Urinary bladder (tissue), 4 donors: ENCODE data around the gene SDK2. TPM values are rescaled to one million over a fixed set of nuclear protein-coding genes. Genes with fewer than 3 reads are reported as not detected.

Source experiments
- DNase-seq: peaks from one replicate; pipeline ENCODE4 v3.0.0-alpha.2; 2015; ENCODE audit errors: extremely low spot score
- H3K27ac ChIP-seq: one replicate; pipeline ENCODE4 v1.5.1; 2013; ENCODE audit warnings: low read depth, mild to moderate bottlenecking, moderate library complexity
- H3K36me3 ChIP-seq: one replicate; pipeline ENCODE4 v1.6.1; 2013; ENCODE audit warnings: mild to moderate bottlenecking, moderate library complexity; ENCODE audit not compliant: insufficient read depth
- H3K4me1 ChIP-seq: one replicate; pipeline ENCODE4 v1.6.1; 2013; ENCODE audit warnings: mild to moderate bottlenecking, moderate library complexity; ENCODE audit not compliant: insufficient read depth
- H3K4me3 ChIP-seq: one replicate; pipeline ENCODE4 v1.5.1; 2013; ENCODE audit warnings: low read depth, low read length
- WGBS: extraction: QIAGEN DNeasy Blood & Tissue Kit; methylation state at CpG from one replicate; pipeline ENCODE4 v1.1.7; 2013; 5-methylcytosine and 5-hydroxymethylcytosine counted together
- polyA plus RNA-seq: library from polyadenylated mRNA; stranded (reverse); fragments of 200-250 nt; gene quantifications from one replicate; pipeline ENCODE4 v1.2.3, GENCODE V29; 2013
- total RNA-seq: library from RNA; depleted of rRNA; stranded (reverse); fragments of >200 nt; gene quantifications from one replicate; pipeline ENCODE4 v1.2.3, GENCODE V29; 2014
- donor health status: healthy with polysubstance abuse.
- donor health status: healthy.

The SDK2 gene
- total and polyA plus RNA-seq, 2 donors, result 0.61 to 5.0 TPM

GRCh38 chr17:73293031-73293430 is 351.2 kb downstream of the SDK2 start:
- Histone ChIP-seq H3K4me1 (peaks cover 1% of the 10 kb centered on the region), H3K27ac (peak overlapping the region; percentile 13), H3K4me3 (no peak overlapping the region), H3K36me3 (no peaks in the 10 kb centered on the region)
- DNase-seq, result no peak
- 68% methylated on average over 11 of the region's 11 CpGs for WGBS

DNA sequence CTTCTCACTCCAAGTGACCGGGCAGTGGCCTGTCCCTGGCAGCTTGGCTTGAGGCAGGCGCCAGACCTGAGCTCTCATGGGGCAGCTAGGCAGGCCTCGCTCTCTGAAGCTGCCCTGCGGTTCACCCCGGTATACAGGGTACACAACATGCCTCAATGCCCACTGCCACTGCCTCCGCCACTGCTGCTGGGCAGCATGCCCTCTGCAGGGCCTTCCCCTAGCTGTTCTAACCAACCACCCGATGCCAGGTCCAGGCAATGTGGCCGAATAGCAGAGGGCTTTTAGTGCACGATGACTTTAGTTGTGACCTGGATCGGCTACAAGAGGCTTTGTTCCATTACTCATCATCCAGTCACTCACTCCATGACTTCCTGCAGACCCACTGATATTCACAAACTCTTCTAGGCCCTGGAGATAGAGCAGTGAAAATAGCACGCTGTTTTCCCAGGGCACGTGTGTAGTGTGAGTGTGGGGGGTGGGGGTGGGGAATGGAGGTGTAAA is 352.2 kb downstream of the SDK2 start:
- Histone ChIP-seq H3K27ac (peak overlapping the region; percentile 50), H3K4me1 (peaks cover 1% of the 10 kb centered on the region), H3K36me3 (no peaks in the 10 kb centered on the region), H3K4me3 (no peak overlapping the region)
- DNase-seq, result no peak
- 59% methylated on average over 12 of the region's 12 CpGs for WGBS

DNA sequence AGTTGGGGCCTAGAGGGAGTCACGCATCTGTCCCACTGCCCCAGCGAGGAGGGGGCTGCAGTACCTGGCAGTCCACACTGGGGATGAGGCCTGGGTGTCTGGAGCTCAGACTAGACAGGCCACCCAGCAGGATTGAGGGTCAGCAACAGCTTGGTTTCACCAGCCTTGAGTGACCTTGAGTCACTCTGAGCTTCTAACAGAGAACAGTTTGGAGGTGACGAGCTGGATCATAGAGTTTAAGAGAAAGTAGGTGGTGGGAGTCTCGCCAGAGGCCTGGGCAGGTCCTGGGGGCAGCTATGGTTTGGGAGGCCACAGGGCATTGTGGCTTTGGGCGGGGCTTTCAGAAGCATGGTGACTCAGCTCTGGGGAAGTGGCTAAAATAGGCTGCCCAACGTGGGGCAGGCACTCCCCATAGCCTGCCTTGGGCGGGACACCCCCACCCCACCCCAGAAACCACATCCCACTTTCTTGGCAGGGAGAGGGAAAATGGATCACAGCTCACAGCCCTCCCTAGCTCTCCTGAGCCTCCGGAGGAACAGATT is 352.9 kb downstream of the SDK2 start:
- 52% methylated on average over 8 of the region's 8 CpGs for WGBS
- no peak for DNase-seq
- Histone ChIP-seq H3K4me3 (no peak overlapping the region), H3K36me3 (no peaks in the 10 kb centered on the region), H3K4me1 (peaks cover 1% of the 10 kb centered on the region), H3K27ac (peak overlapping the region; percentile 92)

GRCh38 chr17:73290399-73291259 is 353.6 kb downstream of the SDK2 start:
- WGBS, result 85% methylated on average over 16 of the region's 16 CpGs
- Histone ChIP-seq H3K36me3 (peaks cover under 1% of the 10 kb centered on the region), H3K4me3 (no peak overlapping the region), H3K4me1 (peaks cover 1% of the 10 kb centered on the region), H3K27ac (peak overlapping the region; percentile 92)
- DNase-seq, result no peak

- H3K27ac ChIP-seq, result peak overlapping the region; percentile 74
- no peak overlapping the region for H3K4me3 ChIP-seq
- peaks cover 4% of the 10 kb centered on the region for H3K36me3 ChIP-seq
- DNase-seq, result no peak
- WGBS, result 68% methylated on average over 7 of the region's 7 CpGs
- peaks cover 1% of the 10 kb centered on the region for H3K4me1 ChIP-seq
Observed at GRCh38 chr17:73289549-73290254, 354.5 kb downstream of the SDK2 start.

DNA sequence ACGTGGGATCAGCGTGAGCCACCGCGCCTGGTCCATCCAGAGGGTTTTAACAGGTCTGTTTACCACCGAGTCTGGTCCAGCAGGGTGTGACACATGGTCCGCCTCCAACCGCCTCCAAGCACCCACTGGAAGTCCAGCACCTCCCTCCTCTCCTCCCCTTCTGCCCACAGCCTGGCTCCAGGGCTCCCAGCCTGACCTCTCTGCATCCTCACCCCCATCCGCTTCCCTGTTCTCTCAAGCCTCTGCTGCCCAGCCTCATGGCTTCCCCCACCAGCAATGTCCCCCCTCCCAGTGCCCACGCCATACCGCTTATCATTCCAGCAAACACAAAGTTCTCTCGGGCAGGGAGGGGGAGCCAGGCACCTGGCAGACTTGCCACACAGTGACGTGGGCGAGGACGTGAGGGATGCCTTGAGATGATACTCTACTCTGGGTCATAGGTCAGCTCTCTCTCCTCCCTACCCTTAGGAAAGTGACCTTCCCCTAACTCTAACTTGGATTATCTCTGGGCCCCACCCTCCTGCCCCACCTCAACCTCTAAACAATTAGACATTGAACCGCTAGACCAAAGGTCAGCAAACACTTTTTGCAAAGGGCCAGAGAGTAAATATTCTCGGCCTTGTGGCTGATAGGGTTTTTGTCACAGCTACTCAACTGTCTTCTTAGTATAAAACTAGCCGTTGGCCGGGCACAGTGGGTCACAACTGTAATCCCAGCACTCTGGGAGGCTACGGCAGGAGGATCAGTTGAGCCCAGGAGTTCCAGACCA is 355.5 kb downstream of the SDK2 start:
- H3K36me3 ChIP-seq, result peaks cover 4% of the 10 kb centered on the region
- WGBS, result 71% methylated on average over 19 of the region's 19 CpGs
- peak overlapping the region; percentile 74 for H3K27ac ChIP-seq
- H3K4me3 ChIP-seq, result no peak overlapping the region
- no peak for DNase-seq
- peaks cover 1% of the 10 kb centered on the region for H3K4me1 ChIP-seq

DNA sequence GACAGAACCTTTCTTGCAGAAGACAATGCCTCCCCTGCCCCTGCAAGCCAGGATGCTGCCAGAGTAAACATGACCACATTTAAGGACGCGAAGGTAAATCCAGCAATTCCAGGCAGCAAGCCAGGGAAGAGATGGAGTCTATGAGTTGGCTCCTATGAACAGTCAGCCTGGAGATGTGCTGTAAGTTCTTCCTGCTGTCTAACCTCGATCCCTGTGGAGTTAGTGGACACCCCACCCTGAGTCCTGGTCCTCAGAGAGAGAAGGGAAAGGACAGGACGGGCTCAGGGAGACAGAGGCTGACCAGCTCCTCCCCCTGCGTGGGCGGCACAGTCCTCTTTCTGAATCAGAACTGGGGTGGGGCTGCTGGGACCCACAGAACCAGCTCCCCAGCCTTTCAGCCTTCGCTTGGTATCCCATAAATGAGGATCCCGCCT is 357.4 kb downstream of the SDK2 start:
- Histone ChIP-seq H3K36me3 (peaks cover 4% of the 10 kb centered on the region), H3K27ac (no peak overlapping the region), H3K4me1 (no peaks in the 10 kb centered on the region), H3K4me3 (no peak overlapping the region)
- WGBS, result 60% methylated on average over 8 of the region's 8 CpGs
- DNase-seq, result no peak

- Histone ChIP-seq H3K4me1 (no peaks in the 10 kb centered on the region), H3K4me3 (no peak overlapping the region), H3K27ac (no peak overlapping the region), H3K36me3 (peaks cover 4% of the 10 kb centered on the region)
- DNase-seq, result no peak
- 91% methylated on average over 52 of the region's 52 CpGs for WGBS
Observed at GRCh38 chr17:73285916-73286862, 358.1 kb downstream of the SDK2 start.

DNA sequence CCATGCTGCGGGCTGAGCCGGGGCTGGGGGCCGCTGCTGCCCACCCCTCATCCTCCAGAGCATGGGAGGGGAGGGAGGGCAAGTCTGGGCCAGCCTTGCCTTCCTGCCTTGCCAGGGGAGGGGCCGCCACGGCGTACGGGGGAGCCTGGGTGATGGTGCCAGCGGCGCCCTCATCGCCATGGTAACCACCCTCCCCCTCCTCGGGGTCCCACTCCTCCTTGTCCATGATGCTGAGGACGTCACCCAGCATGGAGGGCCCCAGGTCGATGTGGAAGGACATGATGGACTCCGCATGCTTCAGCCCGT is 358.7 kb downstream of the SDK2 start:
- DNase-seq, result no peak
- Histone ChIP-seq H3K36me3 (peaks cover 4% of the 10 kb centered on the region), H3K4me3 (no peak overlapping the region), H3K27ac (no peak overlapping the region), H3K4me1 (no peaks in the 10 kb centered on the region)
- WGBS, result 81% methylated on average over 15 of the region's 15 CpGs

GRCh38 chr17:73284906-73285602 is 359.2 kb downstream of the SDK2 start:
- Histone ChIP-seq H3K36me3 (peaks cover 4% of the 10 kb centered on the region), H3K27ac (no peak overlapping the region), H3K4me3 (no peak overlapping the region), H3K4me1 (no peaks in the 10 kb centered on the region)
- DNase-seq, result no peak
- 80% methylated on average over 20 of the region's 20 CpGs for WGBS
